Uterus (tissue), 2 donors: ENCODE data around the gene TASP1.

Source experiments
- CTCF ChIP-seq, 4 experiments: fragments of 200-600 bp in 2 of 4; fragments of 450-650 bp in 2 of 4; sonication (generic) in 2 of 4; IDR thresholded peaks; one replicate each; pipeline ENCODE4 v1.5.1; 2016 to 2019; ENCODE audit warnings: antibody characterized with exemption in 4 of 4, mild to moderate bottlenecking in 2 of 4, moderate library complexity in 1 of 4
- POLR2A ChIP-seq, 2 donors: fragments of 450-650 bp; IDR thresholded peaks; one replicate each; pipeline ENCODE4 v1.6.1; 2016; ENCODE audit warnings: antibody characterized with exemption in 2 of 2, mild to moderate bottlenecking in 1 of 2, moderate library complexity in 1 of 2

GRCh38 chr20:13676682-13677081 lies 38.0 kb upstream of the TASP1 start:
- TF ChIP-seq CTCF (IDR thresholded peaks at IDR 0.05) = no peak
- no peak for TF ChIP-seq POLR2A (IDR thresholded peaks at IDR 0.05)
